Neural cell (in vitro differentiated cells): Measurements from ENCODE around the gene ACER1. TPM values are rescaled to one million over a fixed set of nuclear protein-coding genes. Genes with fewer than 3 reads are reported as not detected.

Source experiments
- H2AFZ ChIP-seq: fragments of 200-600, 300-800 bp; sonication (generic), shearing (Covaris generic); 2 replicates; pipeline ENCODE4 v1.6.0; 2014; ENCODE audit warnings: low read depth, mild to moderate bottlenecking, antibody characterized with exemption, low read length, moderate library complexity
- H3F3A ChIP-seq: fragments of 200-600 bp; shearing (Covaris generic); 2 replicates; pipeline ENCODE4 v1.6.1; 2016; ENCODE audit warnings: mild to moderate bottlenecking, moderate library complexity, mixed read lengths, antibody characterized with exemption, low read length; ENCODE audit not compliant: insufficient read depth, poor library complexity, severe bottlenecking
- H3K27ac ChIP-seq: fragments of 200-600, 300-800 bp; sonication (generic), shearing (Covaris generic); 2 replicates; pipeline ENCODE4 v1.5.1; 2014; ENCODE audit warnings: mild to moderate bottlenecking, low read length, moderate library complexity
- H3K27me3 ChIP-seq: fragments of 300-800, 200-600 bp; sonication (generic), shearing (Covaris generic); 2 replicates; pipeline ENCODE4 v1.6.0; 2014; ENCODE audit warnings: mild to moderate bottlenecking, low read depth, low read length, moderate library complexity; ENCODE audit not compliant: insufficient read depth
- H3K36me3 ChIP-seq: fragments of 300-800, 200-600 bp; sonication (generic), shearing (Covaris generic); 2 replicates; pipeline ENCODE4 v1.5.1; 2014; ENCODE audit warnings: mild to moderate bottlenecking, antibody characterized with exemption, low read length, moderate library complexity; ENCODE audit not compliant: insufficient read depth
- H3K4me2 ChIP-seq: fragments of 300-800, 200-600 bp; sonication (generic), shearing (Covaris generic); 2 replicates; pipeline ENCODE4 v1.6.0; 2014; ENCODE audit warnings: mild to moderate bottlenecking, low read length
- H3K4me3 ChIP-seq: fragments of 300-800, 200-600 bp; sonication (generic), shearing (Covaris generic); 2 replicates; pipeline ENCODE4 v1.5.1; 2014; ENCODE audit warnings: mild to moderate bottlenecking, low read length, moderate library complexity
- H3K79me2 ChIP-seq: fragments of 200-600 bp; shearing (Covaris generic); replicated peaks from 2 replicates; pipeline ENCODE4 v1.6.0; 2014; ENCODE audit warnings: mild to moderate bottlenecking, low read length, moderate library complexity; ENCODE audit not compliant: insufficient read depth
- H3K9ac ChIP-seq: fragments of 300-800, 200-600 bp; sonication (generic), shearing (Covaris generic); 2 replicates; pipeline ENCODE4 v1.6.1; 2016; ENCODE audit warnings: mild to moderate bottlenecking, low read length, mixed read lengths
- H3K9me2 ChIP-seq: fragments of 200-600 bp; shearing (Covaris generic); 2 replicates; pipeline ENCODE4 v1.6.1; 2016; ENCODE audit warnings: mild to moderate bottlenecking, low read length, mixed read lengths; ENCODE audit not compliant: insufficient read depth
- H3K9me3 ChIP-seq: fragments of 200-600, 300-800 bp; sonication (generic), shearing (Covaris generic); 2 replicates; pipeline ENCODE4 v1.6.1; 2016; ENCODE audit warnings: mild to moderate bottlenecking, mixed run types, low read length, moderate library complexity, mixed read lengths
- H4K20me1 ChIP-seq: fragments of 200-600 bp; shearing (Covaris generic); 2 replicates; pipeline ENCODE4 v1.6.1; 2016; ENCODE audit warnings: mild to moderate bottlenecking, mixed run types; ENCODE audit not compliant: insufficient read depth
- CTCF ChIP-seq: fragments of 450-650 bp; IDR thresholded peaks from 2 replicates; pipeline ENCODE4 v1.5.1; 2014; ENCODE audit warnings: antibody characterized with exemption, mild to moderate bottlenecking, moderate library complexity; ENCODE audit not compliant: poor library complexity, severe bottlenecking
- EP300 ChIP-seq: fragments of 450-650 bp; conservative IDR thresholded peaks from 2 replicates; pipeline ENCODE4 v1.6.1; 2014; ENCODE audit warnings: antibody characterized with exemption, mild to moderate bottlenecking, moderate library complexity; ENCODE audit not compliant: poor library complexity, severe bottlenecking
- EZH2 ChIP-seq: fragments of 200-600, 300-800 bp; shearing (Covaris generic), sonication (generic); IDR thresholded peaks from 2 replicates; pipeline ENCODE4 v1.6.1; 2014; ENCODE audit warnings: antibody characterized with exemption, low read length, borderline replicate concordance, mild to moderate bottlenecking; ENCODE audit not compliant: insufficient read depth, poor library complexity, severe bottlenecking
- MXI1 ChIP-seq: fragments of 450-650 bp; conservative IDR thresholded peaks from 2 replicates; pipeline ENCODE4 v1.6.1; 2014; ENCODE audit warnings: antibody characterized with exemption, mild to moderate bottlenecking; ENCODE audit not compliant: poor library complexity, severe bottlenecking
- POLR2AphosphoS5 ChIP-seq: IDR thresholded peaks from 2 replicates; pipeline ENCODE4 v1.6.1; 2012
- RAD21 ChIP-seq: fragments of 450-650 bp; conservative IDR thresholded peaks from 2 replicates; pipeline ENCODE4 v1.6.1; 2014; ENCODE audit warnings: antibody characterized with exemption, mild to moderate bottlenecking, moderate library complexity
- REST ChIP-seq: IDR thresholded peaks from 2 replicates; pipeline ENCODE4 v1.6.1; 2012; ENCODE audit warnings: borderline replicate concordance
- SMC3 ChIP-seq: fragments of 450-650 bp; conservative IDR thresholded peaks from 2 replicates; pipeline ENCODE4 v1.6.1; 2014; ENCODE audit warnings: antibody characterized with exemption, mild to moderate bottlenecking, moderate library complexity; ENCODE audit not compliant: poor library complexity
- TAF1 ChIP-seq: IDR thresholded peaks from 2 replicates; pipeline ENCODE4 v1.6.1; 2012; ENCODE audit warnings: low read depth
- polyA plus RNA-seq: library from polyadenylated mRNA; depleted of rRNA; stranded (reverse); fragments of >200 nt; gene quantifications from 2 replicates; pipeline ENCODE4 v1.2.3, GENCODE V29; 2014

The ACER1 gene
- polyA plus RNA-seq, 1 donor from 2014 or later = not detected

GRCh38 chr19:6324757-6325156 is 8.7 kb downstream of the ACER1 start:
- Histone ChIP-seq H2AFZ (no peak overlapping the region), H3K9ac (no peak overlapping the region), H3K79me2 (no peaks in the 10 kb centered on the region), H3K27me3 (no peaks in the 10 kb centered on the region), H3K4me2 (no peak overlapping the region), H3F3A (no peaks in the 10 kb centered on the region), H3K36me3 (no peaks in the 10 kb centered on the region), H3K9me2 (no peaks in the 10 kb centered on the region), H3K9me3 (no peaks in the 10 kb centered on the region), H4K20me1 (no peaks in the 10 kb centered on the region), H3K27ac (no peak overlapping the region), H3K4me3 (no peak overlapping the region)
- TF ChIP-seq MXI1 = no peak

- Histone ChIP-seq H4K20me1 (no peaks in the 10 kb centered on the region), H2AFZ (no peak overlapping the region), H3K4me2 (no peak overlapping the region), H3K4me3 (no peak overlapping the region), H3K9me3 (no peaks in the 10 kb centered on the region), H3K9ac (no peak overlapping the region), H3K79me2 (no peaks in the 10 kb centered on the region), H3K36me3 (no peaks in the 10 kb centered on the region), H3K27ac (no peak overlapping the region), H3K9me2 (no peaks in the 10 kb centered on the region), H3K27me3 (no peaks in the 10 kb centered on the region), H3F3A (no peaks in the 10 kb centered on the region)
- TF ChIP-seq POLR2AphosphoS5 (no peak), TAF1 (no peak), REST (no peak), CTCF (no peak)
Measured at GRCh38 chr19:6322284-6322683, 11.1 kb downstream of the ACER1 start.

- Histone ChIP-seq H3K9me3 (no peaks in the 10 kb centered on the region), H3K4me3 (no peak overlapping the region), H3F3A (no peaks in the 10 kb centered on the region), H3K4me2 (no peak overlapping the region), H3K27ac (no peak overlapping the region), H4K20me1 (no peaks in the 10 kb centered on the region), H3K9ac (no peak overlapping the region), H3K79me2 (no peaks in the 10 kb centered on the region), H3K9me2 (no peaks in the 10 kb centered on the region), H3K36me3 (no peaks in the 10 kb centered on the region), H3K27me3 (no peaks in the 10 kb centered on the region), H2AFZ (no peak overlapping the region)
- TF ChIP-seq REST (no peak), RAD21 (no peak), TAF1 (no peak), SMC3 (no peak), CTCF (no peak), POLR2AphosphoS5 (no peak), EZH2 (no peak), EP300 (no peak), MXI1 (no peak)
Measured at GRCh38 chr19:6319376-6319775, 14.0 kb downstream of the ACER1 start.
